GM13976 (cell line): ENCODE data around the gene SMKR1.

ENCODE experiments used
- DNase-seq: peaks from one replicate; pipeline ENCODE4 v3.0.0; 2012; ENCODE audit warnings: low spot score
- in situ Hi-C: fragments of 300-500 bp; cut with MboI; formaldehyde crosslinking; loops from one replicate; pipeline ENCODE4 v1.12.0; 2022; ENCODE audit warnings: low sequenced_read_pairs, mixed read lengths, inconsistent platforms; ENCODE audit not compliant: unreplicated experiment
- TF ChIP-seq, protein P1 (sequence below): IDR thresholded peaks from 2 replicates; pipeline ENCODE4 v1.5.1; 2012; ENCODE audit warnings: borderline replicate concordance, mild to moderate bottlenecking; ENCODE audit not compliant: insufficient read depth; ENCODE audit errors: extremely low read depth, missing control alignments, control extremely low read depth

Gene SMKR1

DNA sequence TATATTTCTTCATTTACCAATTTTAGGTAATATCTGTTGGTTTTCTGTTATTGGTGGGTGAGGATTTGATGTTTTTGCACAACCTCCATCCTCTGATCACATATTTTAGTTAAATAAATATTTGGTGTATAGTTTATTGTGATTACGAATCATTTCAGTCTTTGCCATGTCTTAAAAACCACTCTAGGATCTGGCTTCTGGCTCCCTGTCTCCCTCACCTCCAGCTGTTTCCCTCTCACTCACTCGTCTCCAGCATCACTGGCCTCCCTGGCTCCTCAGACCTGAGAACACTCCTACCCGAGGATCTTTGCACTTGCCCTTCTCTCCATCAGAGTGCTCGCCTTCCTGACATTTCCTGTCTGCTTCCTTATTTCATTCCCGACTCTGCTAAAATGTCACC is 58.5 kb downstream of the SMKR1 start:
- TF ChIP-seq, protein P1, sequence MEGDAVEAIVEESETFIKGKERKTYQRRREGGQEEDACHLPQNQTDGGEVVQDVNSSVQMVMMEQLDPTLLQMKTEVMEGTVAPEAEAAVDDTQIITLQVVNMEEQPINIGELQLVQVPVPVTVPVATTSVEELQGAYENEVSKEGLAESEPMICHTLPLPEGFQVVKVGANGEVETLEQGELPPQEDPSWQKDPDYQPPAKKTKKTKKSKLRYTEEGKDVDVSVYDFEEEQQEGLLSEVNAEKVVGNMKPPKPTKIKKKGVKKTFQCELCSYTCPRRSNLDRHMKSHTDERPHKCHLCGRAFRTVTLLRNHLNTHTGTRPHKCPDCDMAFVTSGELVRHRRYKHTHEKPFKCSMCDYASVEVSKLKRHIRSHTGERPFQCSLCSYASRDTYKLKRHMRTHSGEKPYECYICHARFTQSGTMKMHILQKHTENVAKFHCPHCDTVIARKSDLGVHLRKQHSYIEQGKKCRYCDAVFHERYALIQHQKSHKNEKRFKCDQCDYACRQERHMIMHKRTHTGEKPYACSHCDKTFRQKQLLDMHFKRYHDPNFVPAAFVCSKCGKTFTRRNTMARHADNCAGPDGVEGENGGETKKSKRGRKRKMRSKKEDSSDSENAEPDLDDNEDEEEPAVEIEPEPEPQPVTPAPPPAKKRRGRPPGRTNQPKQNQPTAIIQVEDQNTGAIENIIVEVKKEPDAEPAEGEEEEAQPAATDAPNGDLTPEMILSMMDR: no peak
- in situ Hi-C loops: no loop called here
- no peak for DNase-seq

DNA sequence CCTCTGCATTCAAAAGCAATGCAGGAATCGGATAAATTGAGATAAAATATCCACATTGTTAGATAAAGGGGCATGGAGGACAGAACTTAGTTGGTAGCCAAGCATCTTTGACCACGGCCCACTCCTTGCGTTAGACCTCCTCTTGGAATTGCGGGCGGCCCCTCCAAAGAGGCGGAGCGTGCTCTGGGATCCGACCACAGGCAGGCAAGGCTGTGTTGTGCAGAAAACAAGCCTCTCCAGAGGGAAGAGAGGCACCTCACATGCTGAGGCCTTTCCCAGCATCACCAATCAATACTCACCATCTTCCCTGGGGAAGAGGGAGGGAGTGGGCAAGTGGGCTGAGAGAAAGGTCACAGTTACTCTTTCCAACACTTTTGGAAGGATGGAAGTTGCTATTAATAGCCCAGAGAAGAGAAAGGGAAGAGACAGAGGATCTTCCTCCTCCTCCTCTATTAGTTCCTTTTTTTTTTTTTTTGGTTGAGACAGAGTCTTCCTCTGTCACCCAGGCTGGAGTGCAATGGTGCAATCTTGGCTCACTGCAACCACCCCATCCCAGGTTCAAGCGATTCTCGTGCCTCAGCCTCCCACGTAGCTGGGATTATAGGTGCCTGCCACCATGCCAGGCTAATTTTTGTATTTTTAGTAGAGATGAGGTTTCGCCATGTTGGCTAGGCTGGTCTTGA is 59.5 kb downstream of the SMKR1 start:
- in situ Hi-C loops: no loop called here
- TF ChIP-seq, protein P1: no peak
- no peak for DNase-seq
